ENCODE results near the gene RAB18.

Gene RAB18

DNA sequence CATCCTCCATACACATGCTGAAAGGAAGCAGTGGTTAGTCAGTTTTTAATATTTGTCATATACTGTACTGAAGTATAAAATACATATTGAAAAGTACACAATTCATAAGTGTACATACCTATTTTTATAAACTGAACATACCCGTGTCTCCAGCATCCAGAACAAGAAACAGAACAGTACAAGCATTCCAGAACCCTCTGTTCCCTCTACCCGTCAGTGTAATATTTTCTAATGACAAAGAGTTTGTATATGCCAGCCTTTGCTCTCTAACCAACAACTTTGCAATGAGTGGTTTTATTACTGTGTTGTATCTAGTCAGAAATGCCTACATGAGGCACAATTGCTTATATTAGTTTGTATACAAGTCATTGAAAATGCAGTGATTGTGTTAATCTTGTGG, 18.7 kb upstream of the RAB18 start:
- Histone ChIP-seq H3K9me3 (ENCODE audit: control insufficient read depth, insufficient read depth, low read depth, low read length) (no peaks in the 10 kb centered on the region), H3K4me3 (ENCODE audit: low read depth, low read length) (no peak overlapping the region), H3K27ac (ENCODE audit: extremely low read depth, low read depth, low read length) (no peak overlapping the region), H3K36me3 (ENCODE audit: control insufficient read depth in 2 of 2, insufficient read depth in 1 of 2, low read length in 2 of 2) (no peaks in the 10 kb centered on the region), H3K4me1 (ENCODE audit: control insufficient read depth, insufficient read depth, low read length) (0 out of 2 replicates have a peak, but pooled peaks cover 2% of the 10 kb centered on the region)
- POLR2A ChIA-PET, result no interaction called here
- TF ChIP-seq, protein P1, sequence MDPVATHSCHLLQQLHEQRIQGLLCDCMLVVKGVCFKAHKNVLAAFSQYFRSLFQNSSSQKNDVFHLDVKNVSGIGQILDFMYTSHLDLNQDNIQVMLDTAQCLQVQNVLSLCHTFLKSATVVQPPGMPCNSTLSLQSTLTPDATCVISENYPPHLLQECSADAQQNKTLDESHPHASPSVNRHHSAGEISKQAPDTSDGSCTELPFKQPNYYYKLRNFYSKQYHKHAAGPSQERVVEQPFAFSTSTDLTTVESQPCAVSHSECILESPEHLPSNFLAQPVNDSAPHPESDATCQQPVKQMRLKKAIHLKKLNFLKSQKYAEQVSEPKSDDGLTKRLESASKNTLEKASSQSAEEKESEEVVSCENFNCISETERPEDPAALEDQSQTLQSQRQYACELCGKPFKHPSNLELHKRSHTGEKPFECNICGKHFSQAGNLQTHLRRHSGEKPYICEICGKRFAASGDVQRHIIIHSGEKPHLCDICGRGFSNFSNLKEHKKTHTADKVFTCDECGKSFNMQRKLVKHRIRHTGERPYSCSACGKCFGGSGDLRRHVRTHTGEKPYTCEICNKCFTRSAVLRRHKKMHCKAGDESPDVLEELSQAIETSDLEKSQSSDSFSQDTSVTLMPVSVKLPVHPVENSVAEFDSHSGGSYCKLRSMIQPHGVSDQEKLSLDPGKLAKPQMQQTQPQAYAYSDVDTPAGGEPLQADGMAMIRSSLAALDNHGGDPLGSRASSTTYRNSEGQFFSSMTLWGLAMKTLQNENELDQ (tag by site-specific recombination; IDR thresholded peaks at IDR 0.05; ENCODE audit: low read depth), result no peak
- TF ChIP-seq, protein P2, sequence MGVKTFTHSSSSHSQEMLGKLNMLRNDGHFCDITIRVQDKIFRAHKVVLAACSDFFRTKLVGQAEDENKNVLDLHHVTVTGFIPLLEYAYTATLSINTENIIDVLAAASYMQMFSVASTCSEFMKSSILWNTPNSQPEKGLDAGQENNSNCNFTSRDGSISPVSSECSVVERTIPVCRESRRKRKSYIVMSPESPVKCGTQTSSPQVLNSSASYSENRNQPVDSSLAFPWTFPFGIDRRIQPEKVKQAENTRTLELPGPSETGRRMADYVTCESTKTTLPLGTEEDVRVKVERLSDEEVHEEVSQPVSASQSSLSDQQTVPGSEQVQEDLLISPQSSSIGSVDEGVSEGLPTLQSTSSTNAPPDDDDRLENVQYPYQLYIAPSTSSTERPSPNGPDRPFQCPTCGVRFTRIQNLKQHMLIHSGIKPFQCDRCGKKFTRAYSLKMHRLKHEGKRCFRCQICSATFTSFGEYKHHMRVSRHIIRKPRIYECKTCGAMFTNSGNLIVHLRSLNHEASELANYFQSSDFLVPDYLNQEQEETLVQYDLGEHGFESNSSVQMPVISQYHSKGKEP (tag by site-specific recombination; IDR thresholded peaks at IDR 0.05), result no peak
- TF ChIP-seq ZNF768 (tag by site-specific recombination; IDR thresholded peaks at IDR 0.05) (no peak), ZNF211 (tag by site-specific recombination; IDR thresholded peaks at IDR 0.05; ENCODE audit: low read depth) (no peak), FEZF1 (tag by site-specific recombination; IDR thresholded peaks at IDR 0.05) (no peak), ZNF16 (tag by site-specific recombination; IDR thresholded peaks at IDR 0.05; ENCODE audit: low read depth) (no peak)
- TF ChIP-seq, protein P3, sequence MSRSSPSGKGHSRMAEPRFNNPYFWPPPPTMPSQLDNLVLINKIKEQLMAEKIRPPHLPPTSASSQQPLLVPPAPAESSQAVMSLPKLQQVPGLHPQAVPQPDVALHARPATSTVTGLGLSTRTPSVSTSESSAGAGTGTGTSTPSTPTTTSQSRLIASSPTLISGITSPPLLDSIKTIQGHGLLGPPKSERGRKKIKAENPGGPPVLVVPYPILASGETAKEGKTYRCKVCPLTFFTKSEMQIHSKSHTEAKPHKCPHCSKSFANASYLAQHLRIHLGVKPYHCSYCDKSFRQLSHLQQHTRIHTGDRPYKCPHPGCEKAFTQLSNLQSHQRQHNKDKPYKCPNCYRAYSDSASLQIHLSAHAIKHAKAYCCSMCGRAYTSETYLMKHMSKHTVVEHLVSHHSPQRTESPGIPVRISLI (tag by site-specific recombination; IDR thresholded peaks at IDR 0.05), result no peak
- TF ChIP-seq, protein P4, sequence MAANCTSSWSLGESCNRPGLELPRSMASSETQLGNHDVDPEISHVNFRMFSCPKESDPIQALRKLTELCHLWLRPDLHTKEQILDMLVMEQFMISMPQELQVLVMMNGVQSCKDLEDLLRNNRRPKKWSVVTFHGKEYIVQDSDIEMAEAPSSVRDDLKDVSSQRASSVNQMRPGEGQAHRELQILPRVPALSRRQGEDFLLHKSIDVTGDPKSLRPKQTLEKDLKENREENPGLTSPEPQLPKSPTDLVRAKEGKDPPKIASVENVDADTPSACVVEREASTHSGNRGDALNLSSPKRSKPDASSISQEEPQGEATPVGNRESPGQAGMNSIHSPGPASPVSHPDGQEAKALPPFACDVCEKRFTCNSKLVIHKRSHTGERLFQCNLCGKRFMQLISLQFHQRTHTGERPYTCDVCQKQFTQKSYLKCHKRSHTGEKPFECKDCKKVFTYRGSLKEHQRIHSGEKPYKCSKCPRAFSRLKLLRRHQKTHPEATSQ (tag by site-specific recombination; IDR thresholded peaks at IDR 0.05), result no peak
- TF ChIP-seq, protein P5, sequence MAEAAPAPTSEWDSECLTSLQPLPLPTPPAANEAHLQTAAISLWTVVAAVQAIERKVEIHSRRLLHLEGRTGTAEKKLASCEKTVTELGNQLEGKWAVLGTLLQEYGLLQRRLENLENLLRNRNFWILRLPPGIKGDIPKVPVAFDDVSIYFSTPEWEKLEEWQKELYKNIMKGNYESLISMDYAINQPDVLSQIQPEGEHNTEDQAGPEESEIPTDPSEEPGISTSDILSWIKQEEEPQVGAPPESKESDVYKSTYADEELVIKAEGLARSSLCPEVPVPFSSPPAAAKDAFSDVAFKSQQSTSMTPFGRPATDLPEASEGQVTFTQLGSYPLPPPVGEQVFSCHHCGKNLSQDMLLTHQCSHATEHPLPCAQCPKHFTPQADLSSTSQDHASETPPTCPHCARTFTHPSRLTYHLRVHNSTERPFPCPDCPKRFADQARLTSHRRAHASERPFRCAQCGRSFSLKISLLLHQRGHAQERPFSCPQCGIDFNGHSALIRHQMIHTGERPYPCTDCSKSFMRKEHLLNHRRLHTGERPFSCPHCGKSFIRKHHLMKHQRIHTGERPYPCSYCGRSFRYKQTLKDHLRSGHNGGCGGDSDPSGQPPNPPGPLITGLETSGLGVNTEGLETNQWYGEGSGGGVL (tag by site-specific recombination; IDR thresholded peaks at IDR 0.05), result no peak
- CTCF ChIA-PET, result no interaction called here

DNA sequence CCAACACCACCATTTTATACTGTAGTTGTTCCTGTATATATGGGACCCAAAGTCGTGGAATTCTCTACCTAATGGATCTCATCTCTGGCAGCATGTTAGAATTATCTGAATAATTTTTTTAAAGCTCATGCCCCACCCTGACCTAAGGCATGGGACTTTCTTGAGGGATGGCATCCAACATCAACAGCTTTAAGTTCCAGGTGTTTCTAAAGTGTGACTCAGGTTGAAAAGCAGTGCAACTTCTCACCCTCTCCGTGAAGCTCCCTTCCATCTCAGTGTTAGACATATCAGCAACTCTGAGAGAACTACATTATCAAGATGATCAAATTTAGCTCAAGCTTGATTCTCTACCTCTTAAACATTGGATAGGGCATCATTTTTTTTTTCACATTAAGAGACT, 18.1 kb upstream of the RAB18 start:
- 0 out of 2 replicates have a peak, but pooled peaks cover 2% of the 10 kb centered on the region for H3K4me1 ChIP-seq (ENCODE audit: control insufficient read depth, insufficient read depth, low read length)
- no peak for TF ChIP-seq ZNF133 (tag by site-specific recombination; IDR thresholded peaks at IDR 0.05)
- TF ChIP-seq ZNF530 (tag by site-specific recombination; IDR thresholded peaks at IDR 0.05; ENCODE audit: low read depth), result no peak
- TF ChIP-seq ZNF596 (tag by site-specific recombination; IDR thresholded peaks at IDR 0.05), result no peak
- no peak for TF ChIP-seq ZNF146 (tag by site-specific recombination; IDR thresholded peaks at IDR 0.05)
- TF ChIP-seq OVOL3 (tag by site-specific recombination; IDR thresholded peaks at IDR 0.05), result no peak
- CTCF ChIA-PET, result no interaction called here
- H3K27ac ChIP-seq (ENCODE audit: extremely low read depth, low read depth, low read length), result no peak overlapping the region
- H3K36me3 ChIP-seq (ENCODE audit: control insufficient read depth in 2 of 2, insufficient read depth in 1 of 2, low read length in 2 of 2), result no peaks in the 10 kb centered on the region
- no peak overlapping the region for H3K4me3 ChIP-seq (ENCODE audit: low read depth, low read length)
- H3K9me3 ChIP-seq (ENCODE audit: control insufficient read depth, insufficient read depth, low read depth, low read length), result no peaks in the 10 kb centered on the region
- POLR2A ChIA-PET, result no interaction called here

All from HEK293 (cell line).